Muscle layer of duodenum (tissue), 2 donors: Measurements from ENCODE around the gene POU2AF2.

Source experiments
- H3K27ac ChIP-seq: one replicate; pipeline ENCODE4 v1.7.0; 2013; ENCODE audit warnings: mild to moderate bottlenecking, low read length
- H3K27me3 ChIP-seq: one replicate; pipeline ENCODE4 v1.7.0; 2013; ENCODE audit warnings: low read depth, mild to moderate bottlenecking, control low read depth, low read length
- H3K36me3 ChIP-seq, 2 donors: one replicate each; pipeline ENCODE4 v1.7.0; 2013; ENCODE audit warnings: low read length in 2 of 2, control low read depth in 1 of 2, mild to moderate bottlenecking in 1 of 2; ENCODE audit not compliant: insufficient read depth in 2 of 2, control insufficient read depth in 1 of 2
- H3K4me1 ChIP-seq, 2 donors: one replicate each; pipeline ENCODE4 v1.7.0; 2013; ENCODE audit warnings: low read length in 2 of 2, mild to moderate bottlenecking in 2 of 2, control low read depth in 1 of 2, moderate library complexity in 1 of 2; ENCODE audit not compliant: insufficient read depth in 2 of 2, control insufficient read depth in 1 of 2
- H3K4me3 ChIP-seq, 2 donors: one replicate each; pipeline ENCODE4 v1.7.0; 2013; ENCODE audit warnings: low read length in 2 of 2, low read depth in 1 of 2, mild to moderate bottlenecking in 1 of 2
- H3K9me3 ChIP-seq, 2 donors: one replicate each; pipeline ENCODE4 v1.7.0; 2013; ENCODE audit warnings: low read length in 2 of 2, control low read depth in 1 of 2, mild to moderate bottlenecking in 1 of 2; ENCODE audit not compliant: control insufficient read depth in 1 of 2
- donor health status: healthy.

The POU2AF2 gene

GRCh38 chr11:111320728-111321568, 75.4 kb downstream of the POU2AF2 start:
- no peak overlapping the region for H3K27ac ChIP-seq
- no peak overlapping the region for H3K4me3 ChIP-seq
- H3K9me3 ChIP-seq: peaks cover 0 to 3% of the 10 kb centered on the region in 2 donors
- no peaks in the 10 kb centered on the region for H3K27me3 ChIP-seq
- no peaks in the 10 kb centered on the region for H3K36me3 ChIP-seq
- H3K4me1 ChIP-seq: no peaks in the 10 kb centered on the region

- Histone ChIP-seq H3K4me1 (no peaks in the 10 kb centered on the region), H3K27ac (no peak overlapping the region), H3K27me3 (no peaks in the 10 kb centered on the region), H3K9me3 (no peaks in the 10 kb centered on the region), H3K36me3 (no peaks in the 10 kb centered on the region), H3K4me3 (no peak overlapping the region)
Measured at GRCh38 chr11:111322534-111322933, 77.0 kb downstream of the POU2AF2 start.

GRCh38 chr11:111324277-111324720, 78.8 kb downstream of the POU2AF2 start:
- peak overlapping the region in 1 of 2 donors; percentile 5 for H3K4me3 ChIP-seq
- no peaks in the 10 kb centered on the region for H3K36me3 ChIP-seq
- no peaks in the 10 kb centered on the region for H3K4me1 ChIP-seq
- H3K27me3 ChIP-seq: no peaks in the 10 kb centered on the region
- H3K9me3 ChIP-seq: no peaks in the 10 kb centered on the region
- H3K27ac ChIP-seq: no peak overlapping the region

GRCh38 chr11:111325259-111325658, 79.7 kb downstream of the POU2AF2 start:
- Histone ChIP-seq H3K36me3 (no peaks in the 10 kb centered on the region), H3K4me3 (no peak overlapping the region), H3K27ac (no peak overlapping the region), H3K4me1 (peaks cover 0 to under 1% of the 10 kb centered on the region in 2 donors), H3K27me3 (no peaks in the 10 kb centered on the region), H3K9me3 (no peaks in the 10 kb centered on the region)

GRCh38 chr11:111326824-111327223, 81.3 kb downstream of the POU2AF2 start:
- no peak overlapping the region for H3K27ac ChIP-seq
- no peaks in the 10 kb centered on the region for H3K36me3 ChIP-seq

GRCh38 chr11:111327908-111328624, 82.5 kb downstream of the POU2AF2 start:
- H3K27me3 ChIP-seq: no peaks in the 10 kb centered on the region
- peaks cover 7 to 10% of the 10 kb centered on the region in 2 donors for H3K4me1 ChIP-seq
- H3K36me3 ChIP-seq: no peaks in the 10 kb centered on the region
- H3K4me3 ChIP-seq: no peak overlapping the region
- no peak overlapping the region for H3K27ac ChIP-seq
- no peaks in the 10 kb centered on the region for H3K9me3 ChIP-seq

More at GRCh38 chr11:111326824-111327223, 81.3 kb downstream of the POU2AF2 start:
- H3K4me3 ChIP-seq: no peak overlapping the region
- H3K9me3 ChIP-seq: no peaks in the 10 kb centered on the region
- no peaks in the 10 kb centered on the region for H3K27me3 ChIP-seq
- H3K4me1 ChIP-seq: peaks cover 7 to 10% of the 10 kb centered on the region in 2 donors

- H3K36me3 ChIP-seq: no peaks in the 10 kb centered on the region
- no peak overlapping the region for H3K27ac ChIP-seq
- H3K4me1 ChIP-seq: peaks cover 7 to 10% of the 10 kb centered on the region in 2 donors
- H3K9me3 ChIP-seq: no peaks in the 10 kb centered on the region
- no peak overlapping the region for H3K4me3 ChIP-seq
- no peaks in the 10 kb centered on the region for H3K27me3 ChIP-seq
Measured at GRCh38 chr11:111329306-111330204, 84.0 kb downstream of the POU2AF2 start.

GRCh38 chr11:111330234-111330893, 84.8 kb downstream of the POU2AF2 start:
- peaks cover 7 to 10% of the 10 kb centered on the region in 2 donors for H3K4me1 ChIP-seq
- no peaks in the 10 kb centered on the region for H3K36me3 ChIP-seq
- H3K9me3 ChIP-seq: no peaks in the 10 kb centered on the region
- H3K27me3 ChIP-seq: no peaks in the 10 kb centered on the region
- no peak overlapping the region for H3K4me3 ChIP-seq
- H3K27ac ChIP-seq: no peak overlapping the region

GRCh38 chr11:111331711-111332479, 86.4 kb downstream of the POU2AF2 start:
- no peaks in the 10 kb centered on the region for H3K9me3 ChIP-seq
- H3K36me3 ChIP-seq: no peaks in the 10 kb centered on the region
- peak overlapping the region; percentile 14 for H3K27ac ChIP-seq
- no peaks in the 10 kb centered on the region for H3K27me3 ChIP-seq
- peaks cover 7 to 10% of the 10 kb centered on the region in 2 donors for H3K4me1 ChIP-seq
- no peak overlapping the region for H3K4me3 ChIP-seq
